ENCODE results near the gene MED13.
"Not testable (repeated sequence)": the region's sequence is repeated elsewhere in the genome, so short reads cannot be mapped to it uniquely, and the experiment has no call there.

The MED13 gene

DNA sequence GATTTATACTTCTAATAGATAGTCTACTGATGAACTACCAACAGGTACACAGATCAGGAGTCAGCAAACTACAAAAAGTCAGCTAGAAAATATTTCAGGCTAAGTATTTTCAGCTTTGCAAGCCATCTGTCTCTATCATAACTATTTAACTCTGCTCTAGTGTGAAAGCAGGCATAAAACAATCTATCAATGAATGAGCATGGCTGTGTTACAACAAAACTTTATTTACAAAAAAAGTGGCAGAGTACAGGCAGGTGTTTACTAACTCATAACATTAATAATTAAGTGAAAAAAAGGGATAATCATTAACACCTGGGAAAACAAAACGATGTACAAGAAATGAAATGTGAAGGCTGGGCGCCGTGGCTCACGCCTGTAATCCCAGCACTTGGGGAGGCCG, 15.8 kb downstream of the MED13 start:
- no peak for DNase-seq

DNA sequence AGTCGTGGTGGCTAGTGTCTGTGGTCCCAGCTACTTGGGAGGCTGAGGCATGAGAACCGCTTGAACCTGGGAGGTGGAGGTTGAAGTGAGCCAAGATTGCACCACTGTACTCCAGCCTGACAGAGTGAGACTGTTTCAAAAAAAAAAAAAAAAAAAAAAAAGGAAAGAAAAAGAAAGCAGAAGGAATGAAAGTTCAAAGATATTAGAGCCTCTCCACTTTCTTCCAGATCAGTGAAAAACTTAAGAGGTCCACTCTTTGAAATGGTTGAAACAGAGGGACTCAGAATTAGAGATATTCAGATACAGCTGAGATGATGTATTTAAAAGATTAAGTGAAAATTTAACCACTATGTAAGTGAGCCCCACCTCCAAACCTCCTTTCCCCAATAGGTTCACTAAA, 16.8 kb downstream of the MED13 start:
- DNase-seq: no peak

DNA sequence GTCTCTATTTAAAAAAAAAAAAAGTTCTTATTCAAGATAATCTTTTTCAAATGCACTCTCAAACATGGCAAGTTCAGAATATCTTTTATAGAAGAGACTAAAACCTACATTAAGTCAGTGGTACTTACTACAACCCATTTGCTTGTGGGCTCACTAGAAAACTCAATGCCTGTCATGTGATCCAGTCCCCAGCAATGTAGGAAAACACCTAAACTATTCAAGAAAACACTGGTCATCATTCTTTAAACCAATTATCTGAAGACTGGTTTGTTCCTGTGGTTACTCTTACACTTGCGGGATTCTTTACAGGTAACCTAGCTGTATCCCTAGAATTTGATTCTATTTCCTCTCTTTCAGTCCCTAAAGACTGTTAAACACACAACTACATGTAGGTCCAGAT, 19.6 kb downstream of the MED13 start:
- DNase-seq: no peak

DNA sequence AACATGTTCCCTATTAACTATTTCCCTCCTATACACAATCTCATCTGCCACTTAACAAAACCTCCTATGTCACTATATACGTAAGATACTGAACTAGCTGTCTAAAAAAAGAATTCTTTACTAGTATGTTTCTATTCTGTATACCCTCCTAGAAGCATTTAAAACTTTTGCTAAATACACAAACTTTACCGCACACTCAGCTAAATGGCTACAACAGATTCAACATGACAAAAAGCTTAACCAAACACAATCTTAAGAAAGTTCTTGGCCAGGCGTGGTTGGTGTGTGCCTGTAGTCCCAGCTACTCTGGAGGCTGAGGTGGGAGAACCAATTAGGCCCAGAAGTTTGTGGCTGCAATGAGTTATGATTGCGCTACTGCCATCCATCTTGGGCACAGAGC, 20.0 kb downstream of the MED13 start:
- DNase-seq: no peak

GRCh38 chr17:62043602-62044001, 21.5 kb downstream of the MED13 start:
- DNase-seq: no peak

DNA sequence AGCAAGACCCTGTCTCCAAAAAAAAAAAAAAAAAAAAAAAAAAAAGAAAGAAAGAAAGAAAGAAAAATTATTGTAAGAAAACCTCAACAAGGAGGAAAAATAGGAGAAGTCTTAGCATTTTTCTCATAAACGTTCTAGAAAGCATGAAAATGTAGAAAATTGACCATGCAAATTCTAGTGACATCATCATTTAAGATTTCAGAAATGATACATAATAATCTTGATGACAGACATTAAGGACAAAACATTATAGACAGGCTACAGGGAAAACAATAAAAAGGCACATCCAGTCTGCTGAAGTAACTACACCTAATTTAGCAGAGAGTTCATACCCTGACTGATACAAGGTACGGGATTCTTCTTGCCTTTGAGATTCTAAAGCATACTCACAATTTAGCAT, 21.9 kb downstream of the MED13 start:
- DNase-seq: no peak

- DNase-seq: no peak
Measured at GRCh38 chr17:62038248-62038647, 26.8 kb downstream of the MED13 start.

DNA sequence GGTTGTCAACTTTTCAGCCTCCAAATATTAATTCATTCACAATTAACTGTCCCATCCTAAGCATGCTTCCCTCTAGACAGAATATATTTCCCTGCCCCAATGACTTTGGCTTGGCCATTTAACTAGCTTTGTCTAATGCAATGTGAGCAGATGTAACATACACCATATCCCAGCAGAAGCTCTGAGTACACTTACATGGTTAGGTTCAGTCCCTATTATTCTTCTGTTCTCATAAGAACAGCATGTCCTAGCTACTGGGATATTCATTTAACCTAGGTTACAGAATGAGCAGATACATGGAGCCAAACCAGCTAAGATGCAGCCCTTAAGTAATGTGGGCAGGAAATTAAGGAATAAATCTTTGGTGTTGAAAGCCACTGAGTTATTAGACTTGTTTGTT, 31.8 kb downstream of the MED13 start:
- DNase-seq: no peak

GRCh38 chr17:62032480-62032879, 32.6 kb downstream of the MED13 start:
- no peak for DNase-seq

DNA sequence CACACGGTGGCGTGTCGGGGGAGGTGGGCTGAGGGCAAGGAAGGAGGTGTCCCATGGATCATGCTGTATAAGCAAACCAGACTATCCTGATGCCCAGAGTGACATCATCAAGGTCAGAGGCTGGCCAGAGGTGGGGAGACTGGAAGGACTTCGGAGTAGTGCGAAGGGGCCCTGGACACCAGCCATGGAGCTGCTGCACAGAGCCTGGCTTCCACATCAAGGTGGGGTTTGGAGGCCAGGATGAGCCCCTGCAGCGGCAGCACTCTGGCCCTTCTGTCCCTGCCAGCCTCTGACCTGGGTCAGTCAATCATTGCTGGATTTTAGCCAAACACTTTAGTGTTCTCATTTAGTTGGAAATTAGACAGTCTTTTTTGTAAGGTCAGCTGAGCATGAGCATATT, 34.8 kb downstream of the MED13 start:
- no peak for DNase-seq

DNA sequence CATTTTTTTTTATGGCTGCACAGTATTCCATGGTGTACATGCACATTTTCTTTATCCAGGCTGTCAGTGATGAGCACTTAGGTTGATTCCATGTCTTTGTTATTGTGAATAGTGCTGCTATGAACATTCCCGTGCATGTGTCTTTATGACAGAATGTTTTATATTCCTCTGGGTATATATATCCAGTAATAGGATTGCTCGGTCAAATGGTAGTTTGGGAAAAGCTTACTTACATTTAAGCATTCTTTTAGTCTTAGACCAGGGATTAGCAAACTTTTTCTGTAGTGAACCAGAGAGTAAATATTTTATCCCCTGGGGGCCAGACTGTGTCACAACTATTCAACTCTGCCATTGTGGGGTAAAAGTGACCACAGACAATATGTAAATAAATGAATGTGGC, 40.2 kb downstream of the MED13 start:
- no peak for DNase-seq

GRCh38 chr17:62017912-62018311, 47.2 kb downstream of the MED13 start:
- DNase-seq: no peak

GRCh38 chr17:62017496-62017895, 47.6 kb downstream of the MED13 start:
- no peak for DNase-seq

GRCh38 chr17:62014526-62014925, 50.6 kb downstream of the MED13 start:
- no peak for DNase-seq

- no peak for DNase-seq
Measured at GRCh38 chr17:62009220-62009619, 55.9 kb downstream of the MED13 start.

DNA sequence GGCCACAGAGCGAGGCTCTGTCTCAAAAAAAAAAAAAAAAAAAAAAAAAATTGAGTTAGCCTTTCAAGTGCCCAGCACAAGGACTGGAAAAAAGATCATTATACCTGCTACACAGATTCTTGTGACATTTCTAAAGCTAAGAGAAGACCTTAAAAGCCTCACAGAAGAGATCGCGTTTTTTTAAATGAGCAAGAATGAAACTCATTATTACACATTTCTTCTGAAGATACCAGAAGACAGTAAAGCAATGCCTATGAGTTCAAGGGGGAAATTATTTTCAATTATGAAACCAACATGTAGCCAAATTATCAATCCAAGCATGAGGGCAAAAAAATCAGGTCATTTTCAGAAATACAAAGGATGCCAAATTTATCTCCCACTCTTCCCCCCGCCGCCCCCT, 56.8 kb downstream of the MED13 start:
- DNase-seq: no peak

- no peak for DNase-seq
Measured at GRCh38 chr17:62004388-62004787, 60.7 kb downstream of the MED13 start.

GRCh38 chr17:62003141-62003540, 61.9 kb downstream of the MED13 start:
- DNase-seq: not testable (repeated sequence)

- no peak for DNase-seq
Measured at GRCh38 chr17:62001105-62001504, 64.0 kb downstream of the MED13 start.

- DNase-seq: no peak
Measured at GRCh38 chr17:62000186-62000585, 64.9 kb downstream of the MED13 start.

GRCh38 chr17:61998534-61998933, 66.5 kb downstream of the MED13 start:
- not testable (repeated sequence) for DNase-seq

- DNase-seq: no peak
Measured at GRCh38 chr17:61997664-61998063, 67.4 kb downstream of the MED13 start.

GRCh38 chr17:61996916-61997605, 68.0 kb downstream of the MED13 start:
- no peak for DNase-seq

DNA sequence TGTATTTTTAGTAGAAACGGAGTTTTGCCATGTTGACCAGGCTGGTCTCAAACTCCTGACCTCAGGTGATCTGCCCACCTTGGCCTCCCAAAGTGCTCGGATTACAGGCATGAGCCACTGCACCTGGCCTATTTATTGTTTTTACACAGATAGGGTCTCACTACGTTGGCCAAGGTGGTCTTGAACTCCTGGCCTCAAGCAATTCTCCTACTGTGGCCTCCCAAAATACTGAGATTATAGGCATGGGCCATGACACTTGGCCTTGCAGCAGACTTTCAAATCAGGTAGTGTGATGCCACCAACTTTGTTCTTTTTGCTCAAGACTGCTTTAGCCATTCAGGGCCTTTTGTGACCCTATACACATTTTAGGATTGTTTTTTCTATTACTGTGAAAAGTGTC, 75.6 kb downstream of the MED13 start:
- no peak for DNase-seq

- no peak for DNase-seq
Measured at GRCh38 chr17:61986898-61987297, 78.2 kb downstream of the MED13 start.

- DNase-seq: no peak
Measured at GRCh38 chr17:61984821-61985220, 80.3 kb downstream of the MED13 start.

Data from NCI-H446 treated with DMSO at 0.1 percent for 48 hours (cell line).